HEK293 (cell line): ENCODE measurements around the gene NRROS.

Experiments used
- ATF2 ChIP-seq: fragments of 450-650 bp; formaldehyde crosslinking; IDR thresholded peaks from 2 replicates; pipeline ENCODE4 v1.5.1; 2016; ENCODE audit warnings: missing biosample characterization, missing genetic modification characterization, low read depth
- PRDM1 ChIP-seq: fragments of 450-650 bp; formaldehyde crosslinking; IDR thresholded peaks from 2 replicates; pipeline ENCODE4; 2016; ENCODE audit warnings: missing biosample characterization, missing genetic modification characterization
- REPIN1 ChIP-seq: fragments of 450-650 bp; formaldehyde crosslinking; IDR thresholded peaks from 2 replicates; pipeline ENCODE4 v1.5.1; 2017; ENCODE audit warnings: missing biosample characterization, missing genetic modification characterization, low read depth
- SETDB1 ChIP-seq: IDR thresholded peaks from one replicate; pipeline ENCODE4 v1.6.1; 2017; ENCODE audit warnings: mild to moderate bottlenecking, low read length, moderate library complexity, mixed read lengths; ENCODE audit not compliant: insufficient read length
- ZBTB20 ChIP-seq: fragments of 450-650 bp; formaldehyde crosslinking; IDR thresholded peaks from 2 replicates; pipeline ENCODE4 v1.5.1; 2016; ENCODE audit warnings: missing biosample characterization, missing genetic modification characterization
- ZNF132 ChIP-seq: fragments of 450-650 bp; formaldehyde crosslinking; IDR thresholded peaks from 2 replicates; pipeline ENCODE4 v1.5.1; 2017; ENCODE audit warnings: missing biosample characterization, missing genetic modification characterization, borderline replicate concordance
- ZNF398 ChIP-seq: fragments of 450-650 bp; formaldehyde crosslinking; IDR thresholded peaks from 2 replicates; pipeline ENCODE4 v1.5.1; 2017; ENCODE audit warnings: missing biosample characterization, missing genetic modification characterization
- ZNF600 ChIP-seq: fragments of 450-650 bp; formaldehyde crosslinking; IDR thresholded peaks from 2 replicates; pipeline ENCODE4 v1.5.1; 2016; ENCODE audit warnings: missing biosample characterization, missing genetic modification characterization
- ZNF791 ChIP-seq: fragments of 450-650 bp; formaldehyde crosslinking; IDR thresholded peaks from 2 replicates; pipeline ENCODE4 v1.5.1; 2016; ENCODE audit warnings: missing biosample characterization, missing genetic modification characterization
- ZSCAN18 ChIP-seq: fragments of 450-650 bp; formaldehyde crosslinking; IDR thresholded peaks from 2 replicates; pipeline ENCODE4 v1.5.1; 2016; ENCODE audit warnings: missing biosample characterization, missing genetic modification characterization
- TF ChIP-seq, protein P1 (sequence below): fragments of 450-650 bp; formaldehyde crosslinking; IDR thresholded peaks from 2 replicates; pipeline ENCODE4 v1.5.1; 2016; ENCODE audit warnings: missing biosample characterization, missing genetic modification characterization
- TF ChIP-seq, protein P2 (sequence below): fragments of 450-650 bp; IDR thresholded peaks from 2 replicates; pipeline ENCODE4 v1.5.1; 2018; ENCODE audit warnings: missing biosample characterization, missing genetic modification characterization
- TF ChIP-seq, protein P3 (sequence below): fragments of 450-650 bp; formaldehyde crosslinking; IDR thresholded peaks from 2 replicates; pipeline ENCODE4 v1.5.1; 2016; ENCODE audit warnings: missing biosample characterization, missing genetic modification characterization

DNA sequence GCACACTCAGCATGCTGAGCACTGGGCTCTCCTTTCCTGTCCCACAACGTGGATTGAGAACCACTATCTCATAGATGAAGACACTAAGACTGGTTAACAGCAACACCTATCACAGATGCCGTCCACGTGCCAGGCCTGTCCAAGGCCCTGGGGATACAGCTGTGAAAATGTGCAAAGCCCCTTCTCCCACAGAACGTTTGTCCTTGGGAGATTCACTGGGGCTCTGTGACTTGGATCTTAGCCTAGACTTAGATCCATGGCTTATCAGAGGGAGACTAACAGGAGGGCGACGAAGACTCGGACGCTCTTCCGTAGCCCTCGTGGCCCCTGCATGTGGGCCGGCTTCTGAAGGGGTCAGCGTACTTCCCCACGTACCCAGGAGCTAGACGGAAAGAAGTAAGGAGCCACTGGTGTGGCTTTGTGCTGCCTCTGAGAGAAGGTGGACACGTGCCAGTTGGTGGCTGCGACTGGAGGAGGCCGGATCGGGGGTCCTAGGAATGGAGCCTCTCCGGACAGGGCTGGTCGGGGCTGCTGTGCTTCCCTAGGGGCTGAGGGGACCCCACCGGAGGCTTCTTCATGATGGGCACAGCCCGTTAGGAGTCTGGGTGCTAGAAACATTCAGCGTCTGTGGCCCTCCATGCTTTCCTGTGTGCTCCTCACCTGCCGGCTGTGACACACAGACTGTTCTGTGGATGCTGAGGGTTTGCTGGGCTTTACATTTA lies 964 bp downstream of the NRROS start:
- TF ChIP-seq, protein P1, sequence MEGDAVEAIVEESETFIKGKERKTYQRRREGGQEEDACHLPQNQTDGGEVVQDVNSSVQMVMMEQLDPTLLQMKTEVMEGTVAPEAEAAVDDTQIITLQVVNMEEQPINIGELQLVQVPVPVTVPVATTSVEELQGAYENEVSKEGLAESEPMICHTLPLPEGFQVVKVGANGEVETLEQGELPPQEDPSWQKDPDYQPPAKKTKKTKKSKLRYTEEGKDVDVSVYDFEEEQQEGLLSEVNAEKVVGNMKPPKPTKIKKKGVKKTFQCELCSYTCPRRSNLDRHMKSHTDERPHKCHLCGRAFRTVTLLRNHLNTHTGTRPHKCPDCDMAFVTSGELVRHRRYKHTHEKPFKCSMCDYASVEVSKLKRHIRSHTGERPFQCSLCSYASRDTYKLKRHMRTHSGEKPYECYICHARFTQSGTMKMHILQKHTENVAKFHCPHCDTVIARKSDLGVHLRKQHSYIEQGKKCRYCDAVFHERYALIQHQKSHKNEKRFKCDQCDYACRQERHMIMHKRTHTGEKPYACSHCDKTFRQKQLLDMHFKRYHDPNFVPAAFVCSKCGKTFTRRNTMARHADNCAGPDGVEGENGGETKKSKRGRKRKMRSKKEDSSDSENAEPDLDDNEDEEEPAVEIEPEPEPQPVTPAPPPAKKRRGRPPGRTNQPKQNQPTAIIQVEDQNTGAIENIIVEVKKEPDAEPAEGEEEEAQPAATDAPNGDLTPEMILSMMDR (tag by site-specific recombination), result no peak
- no peak for TF ChIP-seq ZBTB20 (tag by site-specific recombination)
- no peak for TF ChIP-seq ZNF791 (tag by site-specific recombination)
- no peak for TF ChIP-seq ZNF132
- no peak for TF ChIP-seq ZNF398 (tag by site-specific recombination)
- TF ChIP-seq, protein P2, sequence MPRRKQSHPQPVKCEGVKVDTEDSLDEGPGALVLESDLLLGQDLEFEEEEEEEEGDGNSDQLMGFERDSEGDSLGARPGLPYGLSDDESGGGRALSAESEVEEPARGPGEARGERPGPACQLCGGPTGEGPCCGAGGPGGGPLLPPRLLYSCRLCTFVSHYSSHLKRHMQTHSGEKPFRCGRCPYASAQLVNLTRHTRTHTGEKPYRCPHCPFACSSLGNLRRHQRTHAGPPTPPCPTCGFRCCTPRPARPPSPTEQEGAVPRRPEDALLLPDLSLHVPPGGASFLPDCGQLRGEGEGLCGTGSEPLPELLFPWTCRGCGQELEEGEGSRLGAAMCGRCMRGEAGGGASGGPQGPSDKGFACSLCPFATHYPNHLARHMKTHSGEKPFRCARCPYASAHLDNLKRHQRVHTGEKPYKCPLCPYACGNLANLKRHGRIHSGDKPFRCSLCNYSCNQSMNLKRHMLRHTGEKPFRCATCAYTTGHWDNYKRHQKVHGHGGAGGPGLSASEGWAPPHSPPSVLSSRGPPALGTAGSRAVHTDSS, result no peak
- TF ChIP-seq, protein P3, sequence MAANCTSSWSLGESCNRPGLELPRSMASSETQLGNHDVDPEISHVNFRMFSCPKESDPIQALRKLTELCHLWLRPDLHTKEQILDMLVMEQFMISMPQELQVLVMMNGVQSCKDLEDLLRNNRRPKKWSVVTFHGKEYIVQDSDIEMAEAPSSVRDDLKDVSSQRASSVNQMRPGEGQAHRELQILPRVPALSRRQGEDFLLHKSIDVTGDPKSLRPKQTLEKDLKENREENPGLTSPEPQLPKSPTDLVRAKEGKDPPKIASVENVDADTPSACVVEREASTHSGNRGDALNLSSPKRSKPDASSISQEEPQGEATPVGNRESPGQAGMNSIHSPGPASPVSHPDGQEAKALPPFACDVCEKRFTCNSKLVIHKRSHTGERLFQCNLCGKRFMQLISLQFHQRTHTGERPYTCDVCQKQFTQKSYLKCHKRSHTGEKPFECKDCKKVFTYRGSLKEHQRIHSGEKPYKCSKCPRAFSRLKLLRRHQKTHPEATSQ, result no peak
- TF ChIP-seq ZSCAN18 (tag by site-specific recombination), result no peak
- no peak for TF ChIP-seq REPIN1 (tag by site-specific recombination)
- no peak for TF ChIP-seq SETDB1
- no peak for TF ChIP-seq ZNF600 (tag by site-specific recombination)
- TF ChIP-seq PRDM1, result no peak
- no peak for TF ChIP-seq ATF2 (tag by site-specific recombination)
